Activated naive CD4-positive, alpha-beta T cell treated with anti-CD3 and anti-CD28 coated beads for 36 hours (primary cell): ENCODE measurements around the gene C5AR1. TPM values are rescaled to one million over a fixed set of nuclear protein-coding genes. Genes with fewer than 3 reads are reported as not detected.
A peak's percentile ranks its signal among the peaks of the same experiment; 100 is the strongest.
"Not testable (repeated sequence)": the region's sequence is repeated elsewhere in the genome, so short reads cannot be mapped to it uniquely, and the experiment has no call there.

Source experiments
- CTCF ChIA-PET: fragments of 350-600 bp; sonication (Branson Sonifier 250); formaldehyde crosslinking; loops from one replicate; lab custom pipeline; 2021; ENCODE audit warnings: antibody characterized with exemption; lab: Charles Lee
- DNase-seq: peaks from one replicate; pipeline ENCODE4 v3.0.0-alpha.2; 2020
- H3K27ac Mint-ChIP-seq: one replicate; pipeline ENCODE4 v1.8.0; 2021; ENCODE audit warnings: mild to moderate bottlenecking, mixed read lengths
- H3K27me3 Mint-ChIP-seq: one replicate; pipeline ENCODE4 v1.8.0; 2021; ENCODE audit warnings: low read depth, mixed read lengths
- H3K36me3 Mint-ChIP-seq: one replicate; pipeline ENCODE4 v1.8.0; 2021; ENCODE audit warnings: low read depth, mixed read lengths
- H3K4me1 Mint-ChIP-seq: one replicate; pipeline ENCODE4 v1.8.0; 2021; ENCODE audit warnings: low read depth, mixed read lengths
- H3K4me3 Mint-ChIP-seq: one replicate; pipeline ENCODE4 v1.8.0; 2021; ENCODE audit warnings: mild to moderate bottlenecking, moderate library complexity, mixed read lengths
- H3K9me3 Mint-ChIP-seq: one replicate; pipeline ENCODE4 v1.8.0; 2021; ENCODE audit warnings: mixed read lengths
- intact Hi-C: fragments of 100-400 bp; cut with micrococcal nuclease; formaldehyde crosslinking; loops from one replicate; pipeline ENCODE4 v1.15.1; 2023
- total RNA-seq, 2 experiments: library from RNA; stranded (reverse); gene quantifications; one replicate each; pipeline ENCODE4 v1.2.3, GENCODE V29; 2021

Gene C5AR1
- total RNA-seq, 2 experiments from 2014 or later, result 0.19 TPM; not detected in 1

GRCh38 chr19:47357788-47358680 is 48.4 kb downstream of the C5AR1 start:
- no peak for DNase-seq
- Mint-ChIP-seq H3K4me1 (peaks cover 13% of the 10 kb centered on the region), H3K27me3 (no peaks in the 10 kb centered on the region), H3K9me3 (no peaks in the 10 kb centered on the region), H3K4me3 (no peak overlapping the region), H3K27ac (no peak overlapping the region), H3K36me3 (peaks cover 47% of the 10 kb centered on the region)
- CTCF ChIA-PET, result interaction anchor here (0.6 to 1.6 kb wide), 5 partner anchors 9 to 33 kb away, joined by 3 to 12 read pairs (median 4); partner anchors contain the start of gene DHX34
- intact Hi-C loops, result no loop called here

- CTCF ChIA-PET, result interaction anchor here (0.7 to 1.2 kb wide), 3 partner anchors 8 to 371 kb away, joined by 3 to 7 read pairs (median 3); partner anchors contain the start of gene DHX34
Observed at GRCh38 chr19:47358936-47359335, 49.3 kb downstream of the C5AR1 start.

GRCh38 chr19:47362321-47362720 is 52.7 kb downstream of the C5AR1 start:
- H3K4me3 Mint-ChIP-seq, result no peak overlapping the region
- no peaks in the 10 kb centered on the region for H3K4me1 Mint-ChIP-seq
- peaks cover 34% of the 10 kb centered on the region for H3K36me3 Mint-ChIP-seq
- H3K27me3 Mint-ChIP-seq, result no peaks in the 10 kb centered on the region
- no peak for DNase-seq
- intact Hi-C loops, result no loop called here
- no peak overlapping the region for H3K27ac Mint-ChIP-seq
- CTCF ChIA-PET, result interaction anchor here (1.0 kb wide), 1 partner anchor 13 kb away, joined by 3 read pairs; the partner anchor contains the start of gene DHX34
- H3K9me3 Mint-ChIP-seq, result no peaks in the 10 kb centered on the region

More at GRCh38 chr19:47358936-47359335, 49.3 kb downstream of the C5AR1 start:
- Mint-ChIP-seq H3K27ac (no peak overlapping the region), H3K27me3 (no peaks in the 10 kb centered on the region), H3K4me3 (no peak overlapping the region), H3K9me3 (no peaks in the 10 kb centered on the region), H3K36me3 (peaks cover 48% of the 10 kb centered on the region), H3K4me1 (peaks cover 11% of the 10 kb centered on the region)
- no peak for DNase-seq
- intact Hi-C loops, result no loop called here

GRCh38 chr19:47363758-47364531 is 54.3 kb downstream of the C5AR1 start:
- CTCF ChIA-PET, result no interaction called here
- no peak overlapping the region for H3K27ac Mint-ChIP-seq
- DNase-seq, result no peak
- H3K27me3 Mint-ChIP-seq, result no peaks in the 10 kb centered on the region
- no peak overlapping the region for H3K4me3 Mint-ChIP-seq
- H3K4me1 Mint-ChIP-seq, result no peaks in the 10 kb centered on the region
- peaks cover 28% of the 10 kb centered on the region for H3K36me3 Mint-ChIP-seq
- no peaks in the 10 kb centered on the region for H3K9me3 Mint-ChIP-seq
- intact Hi-C loops, result no loop called here

- DNase-seq, intact Hi-C loops, CTCF ChIA-PET, H3K27ac Mint-ChIP-seq, H3K9me3 Mint-ChIP-seq, H3K4me3 Mint-ChIP-seq, H3K27me3 Mint-ChIP-seq, H3K4me1 Mint-ChIP-seq: not testable (repeated sequence)
- peaks cover 32% of the 10 kb centered on the region for H3K36me3 Mint-ChIP-seq
Observed at GRCh38 chr19:47365455-47365854, 55.8 kb downstream of the C5AR1 start.

DNA sequence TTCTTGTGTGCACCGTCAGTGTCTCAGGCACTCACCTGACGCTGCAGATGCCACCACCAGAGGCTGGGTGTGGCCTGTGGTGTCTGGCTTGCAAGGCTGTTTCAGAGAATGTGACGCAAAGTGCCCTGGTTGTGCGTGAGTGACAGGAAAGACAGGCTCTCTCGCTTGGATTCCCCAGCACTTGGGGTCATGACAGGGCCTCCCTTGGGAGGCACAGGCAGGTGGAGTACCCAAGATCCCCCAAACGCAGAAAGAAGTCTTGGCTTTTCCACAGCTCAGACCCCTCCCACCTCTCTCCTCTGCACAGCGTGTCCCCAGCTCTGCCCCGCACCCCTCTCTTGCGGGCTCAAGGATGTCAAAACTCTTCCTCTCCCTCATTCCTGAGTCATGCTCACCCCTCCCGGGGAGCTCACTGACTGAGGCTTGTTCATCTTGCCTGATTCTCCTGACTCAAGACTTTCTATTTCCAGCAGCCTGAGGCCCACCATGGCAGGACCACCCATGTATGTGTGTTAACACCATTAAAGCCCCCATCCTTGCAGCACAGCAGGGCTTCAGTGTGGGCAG is 60.5 kb downstream of the C5AR1 start:
- H3K27ac Mint-ChIP-seq, result no peak overlapping the region
- DNase-seq, result no peak
- no peaks in the 10 kb centered on the region for H3K27me3 Mint-ChIP-seq
- peak overlapping the region; percentile 16 for H3K4me3 Mint-ChIP-seq
- CTCF ChIA-PET, result no interaction called here
- intact Hi-C loops, result no loop called here
- no peaks in the 10 kb centered on the region for H3K4me1 Mint-ChIP-seq
- H3K9me3 Mint-ChIP-seq, result no peaks in the 10 kb centered on the region
- peaks cover 21% of the 10 kb centered on the region for H3K36me3 Mint-ChIP-seq

DNA sequence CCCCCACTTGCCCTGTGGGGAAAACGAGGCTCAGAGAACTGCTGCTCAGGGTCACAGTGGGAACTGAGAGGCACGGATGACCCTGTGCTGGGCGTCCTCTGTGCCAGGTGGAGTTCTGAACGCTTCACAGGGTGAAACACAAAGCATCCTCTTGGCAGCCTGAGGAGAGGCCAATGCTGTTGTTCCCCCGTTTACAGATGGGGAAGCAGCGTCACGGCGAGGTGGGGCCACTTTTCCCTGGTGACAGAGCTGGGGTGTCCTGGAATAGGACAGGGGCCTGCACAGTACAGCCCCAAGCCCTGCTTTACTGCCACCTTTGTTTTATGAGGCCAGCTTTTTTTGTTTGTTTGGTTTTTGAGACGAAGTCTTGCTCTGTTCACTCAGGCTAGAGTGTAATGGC is 61.6 kb downstream of the C5AR1 start:
- CTCF ChIA-PET, result no interaction called here
- intact Hi-C loops, result no loop called here

More for the DNA sequence above, 61.6 kb downstream of the C5AR1 start:
- no peaks in the 10 kb centered on the region for H3K9me3 Mint-ChIP-seq
- peaks cover 21% of the 10 kb centered on the region for H3K36me3 Mint-ChIP-seq
- H3K27me3 Mint-ChIP-seq, result no peaks in the 10 kb centered on the region
- no peak overlapping the region for H3K27ac Mint-ChIP-seq
- H3K4me1 Mint-ChIP-seq, result no peaks in the 10 kb centered on the region
- no peak overlapping the region for H3K4me3 Mint-ChIP-seq
- no peak for DNase-seq

Other genes starting within 250 kb of the C5AR1 start
- 10 to 100 TPM; 46.0 to 48.8 TPM for gene ZC3H4, start 196.1 kb upstream of the C5AR1 start, total RNA-seq
- gene SAE1, start 179.0 kb upstream of the C5AR1 start, total RNA-seq, result 100 to 1,000 TPM; 160 to 161 TPM
- gene BBC3, start 78.7 kb upstream of the C5AR1 start, total RNA-seq, result 10 to 100 TPM; 55.9 to 59.5 TPM
- gene CCDC9, start 53.3 kb upstream of the C5AR1 start, total RNA-seq, result 10 to 100 TPM; 43.6 to 47.7 TPM
- gene INAFM1, start 35.0 kb upstream of the C5AR1 start, total RNA-seq, result 10 to 100 TPM; 18.7 to 19.9 TPM
- not detected for gene C5AR2, start 22.3 kb downstream of the C5AR1 start, total RNA-seq
- gene DHX34, start 39.5 kb downstream of the C5AR1 start, total RNA-seq, result 10 to 100 TPM; 11.2 to 11.6 TPM
- not detected for gene MEIS3, start 109.7 kb downstream of the C5AR1 start, total RNA-seq
- not detected for gene SLC8A2, start 162.0 kb downstream of the C5AR1 start, total RNA-seq
- 10 to 100 TPM; 14.2 to 15.5 TPM for gene KPTN, start 174.4 kb downstream of the C5AR1 start, total RNA-seq
- 10 to 100 TPM; 72.5 to 75.1 TPM for gene NAPA, start 205.2 kb downstream of the C5AR1 start, total RNA-seq